ENCODE results near the gene PAK1. TPM values are rescaled to one million over a fixed set of nuclear protein-coding genes. Genes with fewer than 3 reads are reported as not detected.
A peak's percentile ranks its signal among the peaks of the same experiment; 100 is the strongest.

PAK1 gene
- total RNA-seq, 2 experiments from 2014 or later, result 85.7 to 91.5 TPM

DNA sequence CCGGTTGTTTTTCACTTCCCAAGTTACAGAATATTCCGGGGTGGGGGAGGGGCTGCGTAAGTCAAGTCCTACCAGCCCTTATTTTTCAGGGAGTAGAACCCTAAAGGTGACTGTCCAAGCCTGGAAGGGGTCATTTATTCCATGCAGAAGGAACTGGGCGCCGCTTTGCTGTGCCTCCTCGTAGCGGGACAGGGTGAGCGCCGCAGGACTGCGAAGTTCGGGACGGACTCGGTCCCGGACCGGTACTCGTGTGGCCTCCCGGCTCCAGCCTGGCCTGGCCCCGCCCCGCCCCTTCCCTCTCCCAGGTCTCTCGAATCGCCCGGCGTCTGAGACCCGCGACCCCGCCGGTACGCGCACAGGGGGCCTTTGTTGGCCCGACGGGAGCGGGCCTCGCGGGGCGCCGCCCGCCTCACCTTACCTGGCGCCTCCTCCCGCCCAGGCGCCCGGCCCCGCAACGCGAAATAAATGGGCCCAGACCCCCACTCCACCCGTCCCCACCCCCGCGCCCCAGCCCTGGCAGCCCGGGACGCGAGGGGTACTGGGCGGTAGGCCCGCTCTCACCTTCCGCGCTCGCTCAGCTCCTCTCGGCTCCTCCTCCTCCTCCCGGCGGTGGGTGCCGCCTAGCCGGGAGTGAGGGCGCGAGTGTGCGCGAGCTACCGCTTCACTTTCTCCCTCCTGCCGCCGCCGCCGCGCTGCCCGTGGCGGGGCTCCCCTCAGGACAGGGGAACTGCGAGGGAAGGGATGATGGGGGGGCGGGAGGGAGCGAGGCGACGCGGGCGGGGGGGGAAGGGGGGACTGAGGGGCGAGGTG, 698 bp downstream of the PAK1 start:
- Mint-ChIP-seq H3K9me3 (ENCODE audit: insufficient read depth) (no peaks in the 10 kb centered on the region), H3K36me3 (ENCODE audit: low read depth) (no peaks in the 10 kb centered on the region), H3K27ac (peak overlapping the region; percentile 87), H3K4me1 (ENCODE audit: low read depth) (peaks cover 34% of the 10 kb centered on the region), H3K27me3 (ENCODE audit: low read depth) (peaks cover 25% of the 10 kb centered on the region), H3K4me3 (peak overlapping the region; percentile 82)
- ChIA-PET POLR2A (interaction anchor here (0.6 kb wide), 1 partner anchor 61 kb away, joined by 5 read pairs; no protein-coding TSS in a partner anchor), CTCF (interaction anchor here (1.0 to 3.1 kb wide), 3 partner anchors 23 to 61 kb away, joined by 3 to 46 read pairs (median 19); no protein-coding TSS in a partner anchor)
- DNase-seq (peak; percentile 59), ATAC-seq (peak; percentile 81)

DNA sequence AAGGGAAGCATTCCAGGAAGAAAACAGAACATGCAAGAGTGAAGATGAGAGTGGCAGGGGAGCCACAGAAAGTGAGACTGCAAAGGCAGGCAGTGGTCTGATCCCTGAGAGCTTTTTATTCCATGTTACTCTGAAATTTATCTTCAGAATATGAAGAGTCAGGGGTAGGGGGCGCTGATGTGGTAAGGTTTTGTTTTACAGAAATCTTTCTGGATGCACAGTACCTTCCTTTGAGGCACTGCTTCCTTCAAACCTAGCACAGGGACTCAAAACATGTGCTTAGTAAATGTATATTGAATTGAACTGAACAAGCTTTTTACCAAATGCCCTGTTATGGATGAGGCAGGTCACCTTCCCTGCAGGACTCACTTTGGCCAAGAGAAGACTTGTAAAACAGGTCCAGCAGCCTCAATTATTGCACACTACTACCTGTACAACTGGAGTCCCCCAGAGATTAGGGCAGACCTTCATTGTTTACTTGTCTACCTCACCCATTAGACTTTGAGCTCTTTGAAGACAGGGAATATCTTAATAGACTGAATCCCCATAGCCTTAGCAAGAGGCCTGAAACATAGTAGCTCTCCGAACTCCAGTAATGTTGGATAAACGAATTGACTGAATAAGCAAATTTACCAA, 2.2 kb downstream of the PAK1 start:
- ChIA-PET POLR2A (interaction anchor here (1.6 kb wide), 1 partner anchor 60 kb away, joined by 6 read pairs; no protein-coding TSS in a partner anchor), CTCF (interaction anchor here (0.6 to 3.1 kb wide), 16 partner anchors 10 to 222 kb away, joined by 3 to 46 read pairs (median 4); no protein-coding TSS in a partner anchor)
- Mint-ChIP-seq H3K4me1 (ENCODE audit: low read depth) (peaks cover 34% of the 10 kb centered on the region), H3K4me3 (peak overlapping the region; percentile 72), H3K36me3 (ENCODE audit: low read depth) (no peaks in the 10 kb centered on the region), H3K27ac (no peak overlapping the region), H3K9me3 (ENCODE audit: insufficient read depth) (no peaks in the 10 kb centered on the region), H3K27me3 (ENCODE audit: low read depth) (peaks cover 32% of the 10 kb centered on the region)
- ATAC-seq (no peak), DNase-seq (peak; percentile 44)

DNA sequence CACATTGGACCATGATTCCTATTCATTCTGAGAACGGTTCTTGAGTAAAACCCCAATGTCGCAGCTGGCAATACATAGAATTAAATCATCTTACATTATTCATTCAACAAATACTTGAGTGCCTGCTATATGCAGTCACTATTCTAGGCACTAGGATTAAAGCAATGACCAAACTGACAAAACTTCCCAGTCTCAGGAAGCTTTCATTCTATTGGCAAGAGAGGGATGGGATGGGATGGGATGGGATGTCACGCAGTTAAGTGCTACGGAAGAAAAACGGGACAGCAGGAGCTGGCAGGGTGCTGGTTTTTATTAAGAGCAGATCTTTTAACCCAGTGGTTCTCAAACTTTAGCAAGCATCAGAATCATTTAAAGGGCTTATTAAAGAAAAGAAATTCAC, 2.9 kb downstream of the PAK1 start:
- H3K4me3 Mint-ChIP-seq, result peak overlapping the region; percentile 15
- H3K9me3 Mint-ChIP-seq (ENCODE audit: insufficient read depth), result no peaks in the 10 kb centered on the region
- ATAC-seq (no peak), DNase-seq (no peak)
- peaks cover 34% of the 10 kb centered on the region for H3K4me1 Mint-ChIP-seq (ENCODE audit: low read depth)
- no peak overlapping the region for H3K27ac Mint-ChIP-seq
- ChIA-PET POLR2A (interaction anchor here (1.6 kb wide), 1 partner anchor 60 kb away, joined by 6 read pairs; no protein-coding TSS in a partner anchor), CTCF (interaction anchor here (0.6 to 3.1 kb wide), 20 partner anchors 10 to 380 kb away, joined by 3 to 46 read pairs (median 4); no protein-coding TSS in a partner anchor)
- peaks cover 29% of the 10 kb centered on the region for H3K27me3 Mint-ChIP-seq (ENCODE audit: low read depth)
- no peaks in the 10 kb centered on the region for H3K36me3 Mint-ChIP-seq (ENCODE audit: low read depth)

DNA sequence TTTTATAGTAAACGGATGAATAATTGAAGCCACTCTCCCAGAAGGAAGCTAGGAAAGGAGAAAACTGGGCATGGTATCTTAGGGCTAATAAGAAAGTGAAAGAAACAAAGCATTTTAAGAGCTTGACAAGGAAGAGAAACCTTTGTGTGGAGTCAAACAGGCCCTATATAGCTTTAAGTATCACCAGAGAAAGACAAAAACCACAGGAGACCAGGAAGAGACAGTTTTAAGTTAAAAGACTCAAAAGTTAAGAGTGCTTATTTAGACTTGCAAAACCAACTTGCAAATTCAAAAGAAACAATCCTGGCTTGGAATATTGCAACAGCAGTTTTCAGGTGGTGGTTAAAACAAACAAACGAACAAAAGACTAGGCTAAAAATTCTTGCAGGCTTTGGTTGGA, 3.4 kb downstream of the PAK1 start:
- H3K36me3 Mint-ChIP-seq (ENCODE audit: low read depth), result no peaks in the 10 kb centered on the region
- H3K27ac Mint-ChIP-seq, result peak overlapping the region; percentile 7
- H3K4me3 Mint-ChIP-seq, result peak overlapping the region; percentile 15
- CTCF ChIA-PET, result interaction anchor here (0.7 to 3.1 kb wide), 15 partner anchors 9 to 379 kb away, joined by 3 to 46 read pairs (median 4); no protein-coding TSS in a partner anchor
- H3K4me1 Mint-ChIP-seq (ENCODE audit: low read depth), result peaks cover 34% of the 10 kb centered on the region
- POLR2A ChIA-PET, result interaction anchor here (1.6 kb wide), 1 partner anchor 59 kb away, joined by 6 read pairs; no protein-coding TSS in a partner anchor
- DNase-seq, result no peak
- H3K9me3 Mint-ChIP-seq (ENCODE audit: insufficient read depth), result no peaks in the 10 kb centered on the region
- ATAC-seq, result no peak
- H3K27me3 Mint-ChIP-seq (ENCODE audit: low read depth), result peaks cover 29% of the 10 kb centered on the region

DNA sequence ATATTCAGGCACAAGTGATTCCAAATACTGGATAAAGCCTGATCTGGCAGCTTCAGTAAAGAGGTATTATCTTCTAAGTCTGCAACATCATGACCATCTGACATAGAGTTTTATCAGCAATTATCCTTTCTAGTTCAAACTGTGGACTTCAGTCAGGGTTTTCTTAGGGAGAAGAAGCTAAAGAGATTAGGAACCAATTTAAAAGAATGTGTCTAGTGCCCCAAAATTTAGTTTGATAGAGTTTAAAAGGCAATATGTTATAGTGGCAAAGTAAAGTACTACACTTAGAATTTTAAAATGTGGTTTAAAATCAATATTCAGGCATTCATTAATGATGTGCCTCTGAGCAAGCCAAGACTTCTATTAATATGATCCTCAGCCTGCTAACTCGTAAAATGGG, 5.4 kb downstream of the PAK1 start:
- ATAC-seq (no peak), DNase-seq (no peak)
- H3K27ac Mint-ChIP-seq, result no peak overlapping the region
- H3K36me3 Mint-ChIP-seq (ENCODE audit: low read depth), result no peaks in the 10 kb centered on the region
- H3K4me1 Mint-ChIP-seq (ENCODE audit: low read depth), result peaks cover 29% of the 10 kb centered on the region
- CTCF ChIA-PET, result interaction anchor here (1.9 kb wide), 1 partner anchor 57 kb away, joined by 7 read pairs; no protein-coding TSS in a partner anchor
- no peak overlapping the region for H3K4me3 Mint-ChIP-seq
- H3K27me3 Mint-ChIP-seq (ENCODE audit: low read depth), result peaks cover 26% of the 10 kb centered on the region
- H3K9me3 Mint-ChIP-seq (ENCODE audit: insufficient read depth), result no peaks in the 10 kb centered on the region
- POLR2A ChIA-PET, result no interaction called here

DNA sequence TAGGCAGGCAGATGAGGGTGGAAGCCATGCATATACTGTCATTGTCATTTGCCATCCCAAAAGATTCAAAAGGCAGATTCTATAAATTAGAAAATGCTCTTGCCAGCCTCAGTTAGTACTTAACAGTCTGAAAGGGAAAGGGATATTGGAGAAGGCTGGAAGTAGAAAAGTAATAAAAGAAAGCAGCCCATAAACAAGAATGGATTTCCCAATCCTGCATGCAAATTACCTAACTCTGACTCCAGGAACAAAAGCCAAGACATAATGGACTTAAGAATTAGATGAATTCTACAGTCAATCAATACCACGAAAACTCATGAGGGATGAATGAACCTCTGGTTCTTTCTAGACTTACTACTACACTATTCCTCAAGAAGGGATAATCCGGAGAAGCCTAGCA, 5.9 kb downstream of the PAK1 start:
- Mint-ChIP-seq H3K27me3 (ENCODE audit: low read depth) (peaks cover 27% of the 10 kb centered on the region), H3K27ac (no peak overlapping the region), H3K4me1 (ENCODE audit: low read depth) (peaks cover 29% of the 10 kb centered on the region), H3K36me3 (ENCODE audit: low read depth) (no peaks in the 10 kb centered on the region), H3K4me3 (no peak overlapping the region), H3K9me3 (ENCODE audit: insufficient read depth) (no peaks in the 10 kb centered on the region)
- ATAC-seq, result no peak
- no peak for DNase-seq
- POLR2A ChIA-PET, result no interaction called here
- CTCF ChIA-PET, result interaction anchor here (1.9 kb wide), 1 partner anchor 56 kb away, joined by 7 read pairs; no protein-coding TSS in a partner anchor

DNA sequence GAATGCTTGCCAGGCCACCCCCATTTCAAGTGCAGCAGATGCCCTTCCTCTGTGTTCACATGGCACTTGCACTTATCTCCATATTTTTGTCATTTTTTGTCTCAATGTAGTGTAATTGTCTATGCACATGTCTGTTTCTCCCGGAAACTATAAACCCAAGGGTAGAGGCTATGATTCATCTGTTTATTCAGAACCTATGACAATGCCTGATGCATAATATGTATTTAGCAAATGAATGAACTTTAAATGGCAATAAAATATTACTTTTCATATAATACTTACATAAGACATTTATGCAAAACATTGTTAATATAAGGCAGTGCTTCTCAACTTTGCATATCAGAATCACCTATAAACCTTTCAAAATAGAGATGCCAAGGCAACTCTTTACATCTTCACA, 6.7 kb downstream of the PAK1 start:
- CTCF ChIA-PET, result interaction anchor here (1.9 kb wide), 1 partner anchor 55 kb away, joined by 7 read pairs; no protein-coding TSS in a partner anchor

DNA sequence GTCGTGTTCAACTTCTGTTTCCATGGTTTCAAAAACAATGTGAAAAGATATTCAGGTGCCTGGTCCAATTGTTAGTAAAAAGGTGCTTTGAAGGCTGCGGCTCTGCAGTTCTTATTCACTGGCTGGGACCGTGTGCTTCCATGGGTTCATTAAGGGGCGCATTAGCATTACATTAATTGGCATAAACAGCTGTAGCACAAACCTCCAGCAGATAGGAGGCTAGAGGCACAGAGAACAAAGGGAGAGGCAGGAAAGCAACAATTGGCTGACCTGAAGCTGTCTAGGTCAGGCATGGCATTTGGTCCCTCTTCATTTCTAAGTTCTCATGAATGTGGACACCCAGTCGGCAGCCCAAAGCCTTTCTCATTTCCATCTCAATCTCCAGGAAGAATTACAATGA, 16.6 kb downstream of the PAK1 start:
- Mint-ChIP-seq H3K27ac (no peak overlapping the region), H3K36me3 (ENCODE audit: low read depth) (peaks cover 2% of the 10 kb centered on the region)

More for the DNA sequence above, 6.7 kb downstream of the PAK1 start:
- H3K4me3 Mint-ChIP-seq, result no peak overlapping the region
- no peaks in the 10 kb centered on the region for H3K36me3 Mint-ChIP-seq (ENCODE audit: low read depth)
- POLR2A ChIA-PET, result no interaction called here
- H3K27ac Mint-ChIP-seq, result no peak overlapping the region
- H3K9me3 Mint-ChIP-seq (ENCODE audit: insufficient read depth), result no peaks in the 10 kb centered on the region
- ATAC-seq, result no peak
- peaks cover 25% of the 10 kb centered on the region for H3K27me3 Mint-ChIP-seq (ENCODE audit: low read depth)
- DNase-seq, result no peak
- H3K4me1 Mint-ChIP-seq (ENCODE audit: low read depth), result peaks cover 23% of the 10 kb centered on the region

DNA sequence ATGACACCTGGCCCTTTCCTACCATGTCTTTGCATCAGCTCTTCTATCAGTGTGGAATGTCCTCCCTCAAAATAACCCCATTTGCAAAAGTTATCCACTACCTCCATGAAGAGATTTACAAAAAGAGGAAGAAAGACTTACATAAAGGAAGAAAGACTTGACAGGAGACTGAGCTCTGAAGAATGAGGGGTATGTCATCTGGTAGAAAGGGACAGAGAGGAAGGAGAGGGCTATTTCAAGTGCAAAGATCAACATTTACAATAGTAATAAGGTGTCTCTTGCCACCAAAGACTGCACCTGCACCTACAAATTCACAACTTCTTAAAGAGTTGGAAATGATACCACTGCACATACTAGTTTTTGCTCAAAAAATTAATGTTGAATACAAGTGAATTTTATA, 18.2 kb downstream of the PAK1 start:
- Mint-ChIP-seq H3K4me3 (no peak overlapping the region), H3K36me3 (ENCODE audit: low read depth) (peaks cover 2% of the 10 kb centered on the region), H3K27ac (no peak overlapping the region), H3K27me3 (ENCODE audit: low read depth) (peaks cover 13% of the 10 kb centered on the region), H3K4me1 (ENCODE audit: low read depth) (peaks cover 38% of the 10 kb centered on the region), H3K9me3 (ENCODE audit: insufficient read depth) (no peaks in the 10 kb centered on the region)
- ChIA-PET POLR2A (no interaction called here), CTCF (interaction anchor here (2.8 kb wide), 1 partner anchor 15 kb away, joined by 15 read pairs; no protein-coding TSS in a partner anchor)
- DNase-seq (no peak), ATAC-seq (no peak)

More for the DNA sequence above, 16.6 kb downstream of the PAK1 start:
- DNase-seq (no peak), ATAC-seq (no peak)
- H3K27me3 Mint-ChIP-seq (ENCODE audit: low read depth), result peaks cover 16% of the 10 kb centered on the region
- H3K4me3 Mint-ChIP-seq, result no peak overlapping the region
- peaks cover 28% of the 10 kb centered on the region for H3K4me1 Mint-ChIP-seq (ENCODE audit: low read depth)
- ChIA-PET POLR2A (no interaction called here), CTCF (interaction anchor here (0.6 to 2.8 kb wide), 3 partner anchors 14 to 321 kb away, joined by 3 to 15 read pairs (median 3); no protein-coding TSS in a partner anchor)
- H3K9me3 Mint-ChIP-seq (ENCODE audit: insufficient read depth), result no peaks in the 10 kb centered on the region

DNA sequence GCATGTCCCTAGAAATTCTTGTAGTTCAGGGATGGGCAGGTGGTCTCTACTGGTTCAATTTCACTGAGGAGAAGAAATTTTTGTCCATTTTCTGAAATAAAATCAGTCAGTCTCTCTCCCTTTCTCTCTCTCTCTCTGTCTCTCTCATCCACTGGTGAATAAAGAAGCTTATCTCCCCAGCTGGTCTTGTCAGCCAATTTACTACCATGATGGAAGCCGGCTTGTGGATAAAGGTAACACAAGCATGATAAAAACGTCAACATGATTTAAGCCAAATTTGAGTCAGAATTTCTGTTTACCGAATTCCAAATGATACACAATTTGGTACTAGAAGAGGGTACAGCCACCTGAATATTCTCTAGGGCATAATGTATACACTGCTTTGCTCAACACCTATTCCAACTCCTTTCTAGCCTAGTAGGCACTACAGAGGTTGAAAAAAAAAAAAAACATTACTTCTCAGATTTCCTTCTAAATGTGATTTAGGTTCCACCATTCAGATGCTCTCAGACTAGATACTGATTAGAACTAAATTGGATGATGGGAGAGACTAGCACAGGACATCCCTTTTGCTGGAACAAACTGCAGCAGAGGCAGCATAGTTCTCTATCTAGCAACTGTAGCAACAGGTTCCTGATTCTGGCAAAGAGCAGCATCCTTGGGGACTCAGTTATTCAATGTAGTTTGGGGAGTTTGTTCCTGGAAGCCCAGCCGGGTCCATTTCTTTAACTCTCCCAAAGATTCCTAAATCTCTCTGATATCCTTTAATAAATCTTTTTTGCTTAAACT, 18.8 kb downstream of the PAK1 start:
- no peak for ATAC-seq
- H3K27ac Mint-ChIP-seq, result no peak overlapping the region
- ChIA-PET POLR2A (no interaction called here), CTCF (interaction anchor here (0.6 to 2.8 kb wide), 5 partner anchors 16 to 93 kb away, joined by 3 to 15 read pairs (median 3); no protein-coding TSS in a partner anchor)
- no peak for DNase-seq
- H3K4me3 Mint-ChIP-seq, result no peak overlapping the region
- H3K4me1 Mint-ChIP-seq (ENCODE audit: low read depth), result peaks cover 45% of the 10 kb centered on the region
- H3K27me3 Mint-ChIP-seq (ENCODE audit: low read depth), result peaks cover 7% of the 10 kb centered on the region
- H3K36me3 Mint-ChIP-seq (ENCODE audit: low read depth), result peaks cover 2% of the 10 kb centered on the region
- H3K9me3 Mint-ChIP-seq (ENCODE audit: insufficient read depth), result no peaks in the 10 kb centered on the region

DNA sequence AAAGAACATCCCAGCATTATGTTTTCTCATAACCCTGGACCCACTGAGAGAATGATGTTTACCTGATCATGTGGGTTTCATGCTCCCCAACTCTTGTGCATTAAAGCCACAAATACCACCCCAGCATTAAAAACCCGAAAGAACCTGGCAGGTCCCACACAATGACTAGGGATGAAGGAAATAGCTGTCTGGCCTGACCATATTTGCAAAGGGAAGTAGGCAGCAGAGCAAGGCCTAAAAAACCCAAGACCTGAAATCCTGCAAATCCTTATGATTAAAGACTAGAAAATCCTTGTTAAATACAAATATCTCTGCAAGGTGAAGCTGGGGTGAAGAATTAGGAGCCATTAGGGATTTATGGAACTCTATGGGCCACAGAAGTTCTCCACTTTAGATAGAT, 23.7 kb downstream of the PAK1 start:
- H3K4me3 Mint-ChIP-seq, result no peak overlapping the region
- no peaks in the 10 kb centered on the region for H3K27me3 Mint-ChIP-seq (ENCODE audit: low read depth)
- CTCF ChIA-PET, result interaction anchor here (0.9 to 6.2 kb wide), 5 partner anchors 9 to 262 kb away, joined by 3 to 46 read pairs (median 3); no protein-coding TSS in a partner anchor
- no peak overlapping the region for H3K27ac Mint-ChIP-seq
- peaks cover 2% of the 10 kb centered on the region for H3K36me3 Mint-ChIP-seq (ENCODE audit: low read depth)
- POLR2A ChIA-PET, result interaction anchor here (1.1 kb wide), 1 partner anchor 25 kb away, joined by 3 read pairs; no protein-coding TSS in a partner anchor
- no peaks in the 10 kb centered on the region for H3K9me3 Mint-ChIP-seq (ENCODE audit: insufficient read depth)
- H3K4me1 Mint-ChIP-seq (ENCODE audit: low read depth), result peaks cover 64% of the 10 kb centered on the region
- DNase-seq (no peak), ATAC-seq (peak; percentile 21)

Measured in activated CD8-positive, alpha-beta T cell treated with anti-CD3 and anti-CD28 coated beads, Interleukin-2, amount 10 ng/mL, durations not matched to agents 7 days and 5 days (primary cell).